WERI-Rb-1 (cell line): ENCODE data around the gene WDR76.
A peak's percentile ranks its signal among the peaks of the same experiment; 100 is the strongest.

Experiments used
- DNase-seq: peaks from one replicate; pipeline ENCODE4 v3.0.0-alpha.2; 2020
- H3K27ac ChIP-seq: fragments of 250-450 bp; sonication (Bioruptor Pico); 2 replicates; pipeline ENCODE4 v1.5.1; 2020; ENCODE audit warnings: mild to moderate bottlenecking, moderate library complexity
- H3K27me3 ChIP-seq: fragments of 250-450 bp; sonication (Bioruptor Pico); 2 replicates; pipeline ENCODE4 v1.5.1; 2021; ENCODE audit warnings: mild to moderate bottlenecking, low read depth, moderate library complexity; ENCODE audit not compliant: insufficient read depth, severe bottlenecking
- H3K36me3 ChIP-seq: fragments of 250-450 bp; sonication (Bioruptor Pico); 2 replicates; pipeline ENCODE4 v1.5.1; 2020; ENCODE audit warnings: mild to moderate bottlenecking, moderate library complexity
- H3K4me3 ChIP-seq: 2 replicates; pipeline ENCODE4 v1.5.1; 2011; ENCODE audit warnings: low read depth, mild to moderate bottlenecking, control low read depth, low read length
- H3K9me3 ChIP-seq: fragments of 250-450 bp; sonication (Bioruptor Pico); 2 replicates; pipeline ENCODE4 v1.5.1; 2021; ENCODE audit warnings: mild to moderate bottlenecking, moderate library complexity; ENCODE audit not compliant: severe bottlenecking
- CTCF ChIP-seq: IDR thresholded peaks from 2 replicates; pipeline ENCODE4 v1.5.1; 2011; ENCODE audit warnings: low read depth, mild to moderate bottlenecking, control low read depth, inconsistent platforms, low read length

The WDR76 gene

GRCh38 chr15:43879386-43880355 is 52.9 kb downstream of the WDR76 start:
- no peak for DNase-seq
- no peaks in the 10 kb centered on the region for H3K9me3 ChIP-seq

GRCh38 chr15:43880406-43881194 is 53.8 kb downstream of the WDR76 start:
- no peak overlapping the region for H3K27ac ChIP-seq
- TF ChIP-seq CTCF, result no peak
- H3K4me3 ChIP-seq, result no peak overlapping the region
- H3K36me3 ChIP-seq, result peaks cover 85% of the 10 kb centered on the region
- H3K9me3 ChIP-seq, result no peaks in the 10 kb centered on the region
- no peaks in the 10 kb centered on the region for H3K27me3 ChIP-seq
- DNase-seq, result no peak

More at GRCh38 chr15:43879386-43880355, 52.9 kb downstream of the WDR76 start:
- Histone ChIP-seq H3K4me3 (no peak overlapping the region), H3K27me3 (no peaks in the 10 kb centered on the region), H3K27ac (no peak overlapping the region), H3K36me3 (peaks cover 81% of the 10 kb centered on the region)
- no peak for TF ChIP-seq CTCF

GRCh38 chr15:43881245-43881644 is 54.4 kb downstream of the WDR76 start:
- no peak overlapping the region for H3K4me3 ChIP-seq
- no peak for DNase-seq
- TF ChIP-seq CTCF, result no peak
- H3K27me3 ChIP-seq, result no peaks in the 10 kb centered on the region
- H3K9me3 ChIP-seq, result no peaks in the 10 kb centered on the region
- H3K36me3 ChIP-seq, result peaks cover 81% of the 10 kb centered on the region
- no peak overlapping the region for H3K27ac ChIP-seq

- Histone ChIP-seq H3K36me3 (peaks cover 81% of the 10 kb centered on the region), H3K4me3 (no peak overlapping the region), H3K27ac (no peak overlapping the region), H3K9me3 (no peaks in the 10 kb centered on the region), H3K27me3 (no peaks in the 10 kb centered on the region)
- DNase-seq, result peak; percentile 24
- peak; percentile 63 for TF ChIP-seq CTCF
Measured at GRCh38 chr15:43881944-43882343, 55.1 kb downstream of the WDR76 start.

GRCh38 chr15:43883571-43883970 is 56.8 kb downstream of the WDR76 start:
- Histone ChIP-seq H3K36me3 (peaks cover 78% of the 10 kb centered on the region), H3K4me3 (no peak overlapping the region), H3K27me3 (no peaks in the 10 kb centered on the region), H3K27ac (no peak overlapping the region), H3K9me3 (no peaks in the 10 kb centered on the region)
- TF ChIP-seq CTCF, result no peak
- DNase-seq, result no peak
